ENCODE data around the gene DCBLD2.

GRCh38 chr3:98903705-98904481 is 2.4 kb upstream of the DCBLD2 start:
- no peak for TF ChIP-seq CTCF (IDR thresholded peaks at IDR 0.05)
- no peak for TF ChIP-seq POLR2A (IDR thresholded peaks at IDR 0.05)
